ENCODE measurements around the gene OAS3.

GRCh38 chr12:112936927-112937326 is 1.3 kb upstream of the OAS3 start:
- TF ChIP-seq, protein P1, sequence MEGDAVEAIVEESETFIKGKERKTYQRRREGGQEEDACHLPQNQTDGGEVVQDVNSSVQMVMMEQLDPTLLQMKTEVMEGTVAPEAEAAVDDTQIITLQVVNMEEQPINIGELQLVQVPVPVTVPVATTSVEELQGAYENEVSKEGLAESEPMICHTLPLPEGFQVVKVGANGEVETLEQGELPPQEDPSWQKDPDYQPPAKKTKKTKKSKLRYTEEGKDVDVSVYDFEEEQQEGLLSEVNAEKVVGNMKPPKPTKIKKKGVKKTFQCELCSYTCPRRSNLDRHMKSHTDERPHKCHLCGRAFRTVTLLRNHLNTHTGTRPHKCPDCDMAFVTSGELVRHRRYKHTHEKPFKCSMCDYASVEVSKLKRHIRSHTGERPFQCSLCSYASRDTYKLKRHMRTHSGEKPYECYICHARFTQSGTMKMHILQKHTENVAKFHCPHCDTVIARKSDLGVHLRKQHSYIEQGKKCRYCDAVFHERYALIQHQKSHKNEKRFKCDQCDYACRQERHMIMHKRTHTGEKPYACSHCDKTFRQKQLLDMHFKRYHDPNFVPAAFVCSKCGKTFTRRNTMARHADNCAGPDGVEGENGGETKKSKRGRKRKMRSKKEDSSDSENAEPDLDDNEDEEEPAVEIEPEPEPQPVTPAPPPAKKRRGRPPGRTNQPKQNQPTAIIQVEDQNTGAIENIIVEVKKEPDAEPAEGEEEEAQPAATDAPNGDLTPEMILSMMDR (IDR thresholded peaks at IDR 0.05; ENCODE audit: low read depth, low read length, poor library complexity, severe bottlenecking): no peak
- no peak for TF ChIP-seq EZH2phosphoT487 (IDR thresholded peaks at IDR 0.05; ENCODE audit: borderline replicate concordance, low read length)

Data from DOHH2 (cell line).